Cardiac muscle cell (in vitro differentiated cells and primary cell): ENCODE data around the gene TM2D1. TPM values are rescaled to one million over a fixed set of nuclear protein-coding genes. Genes with fewer than 3 reads are reported as not detected.

Source experiments
- DNase-seq, 2 donors: peaks; one replicate each; pipeline versions ENCODE4 v3.0.0 to v3.0.0-alpha.2; 2010 to 2017; ENCODE audit warnings: low read depth in 1 of 2, low spot score in 1 of 2
- H3K27ac ChIP-seq: fragments of 200-600 bp; sonication (generic); 2 replicates; pipeline ENCODE4 v1.5.1; 2016
- H3K27me3 ChIP-seq: fragments of 200-600 bp; sonication (generic); 2 replicates; pipeline ENCODE4 v1.6.0; 2016; ENCODE audit warnings: control low read depth
- H3K36me3 ChIP-seq: fragments of 200-600 bp; sonication (generic); 2 replicates; pipeline ENCODE4 v1.5.1; 2016; ENCODE audit warnings: control low read depth
- H3K4me1 ChIP-seq: fragments of 200-600 bp; sonication (generic); 2 replicates; pipeline ENCODE4 v1.8.1; 2017; ENCODE audit warnings: low read depth, mild to moderate bottlenecking, mixed run types
- H3K4me3 ChIP-seq: fragments of 200-600 bp; sonication (generic); 2 replicates; pipeline ENCODE4 v1.5.1; 2016; ENCODE audit warnings: mild to moderate bottlenecking
- H3K9me3 ChIP-seq: fragments of 200-600 bp; sonication (generic); 2 replicates; pipeline ENCODE4 v1.5.1; 2017; ENCODE audit warnings: low read depth, mild to moderate bottlenecking, control low read depth
- polyA plus RNA-seq: library from polyadenylated mRNA; unstranded; fragments of >200 nt; fragmentation: Nextera tagmentation; extraction: Ambion mirVana; gene quantifications from 2 replicates; pipeline ENCODE4 v1.2.1, GENCODE V29; 2016
- total RNA-seq: library from RNA; depleted of rRNA; stranded (reverse); fragments of >200 nt; gene quantifications from 2 replicates; pipeline ENCODE4 v1.2.3, GENCODE V29; 2016
- TF ChIP-seq, protein P1 (sequence below): IDR thresholded peaks from 2 replicates; pipeline ENCODE4 v1.5.1; 2012; ENCODE audit warnings: low read depth, mild to moderate bottlenecking, low read length

The TM2D1 gene
- total and polyA plus RNA-seq, 2 experiments from 2014 or later: 46.4 to 97.8 TPM

DNA sequence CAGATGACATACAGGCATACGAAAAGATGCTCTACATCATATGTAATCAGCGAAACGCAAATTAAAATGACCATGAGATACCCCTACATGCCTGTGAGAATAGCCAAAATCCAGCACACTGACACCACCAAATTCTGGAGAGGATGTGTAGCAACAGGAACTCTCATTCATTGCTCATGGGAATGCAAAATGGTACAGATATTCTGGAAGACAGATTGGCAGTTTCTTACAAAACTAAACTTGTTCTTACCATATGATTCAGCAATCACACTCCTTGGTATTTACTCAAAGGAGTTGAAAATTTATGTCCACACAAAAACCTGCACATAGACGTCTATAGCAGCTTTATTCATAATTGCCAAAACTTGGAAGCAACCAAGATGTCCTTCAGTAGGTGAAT, 52.6 kb downstream of the TM2D1 start:
- TF ChIP-seq, protein P1, sequence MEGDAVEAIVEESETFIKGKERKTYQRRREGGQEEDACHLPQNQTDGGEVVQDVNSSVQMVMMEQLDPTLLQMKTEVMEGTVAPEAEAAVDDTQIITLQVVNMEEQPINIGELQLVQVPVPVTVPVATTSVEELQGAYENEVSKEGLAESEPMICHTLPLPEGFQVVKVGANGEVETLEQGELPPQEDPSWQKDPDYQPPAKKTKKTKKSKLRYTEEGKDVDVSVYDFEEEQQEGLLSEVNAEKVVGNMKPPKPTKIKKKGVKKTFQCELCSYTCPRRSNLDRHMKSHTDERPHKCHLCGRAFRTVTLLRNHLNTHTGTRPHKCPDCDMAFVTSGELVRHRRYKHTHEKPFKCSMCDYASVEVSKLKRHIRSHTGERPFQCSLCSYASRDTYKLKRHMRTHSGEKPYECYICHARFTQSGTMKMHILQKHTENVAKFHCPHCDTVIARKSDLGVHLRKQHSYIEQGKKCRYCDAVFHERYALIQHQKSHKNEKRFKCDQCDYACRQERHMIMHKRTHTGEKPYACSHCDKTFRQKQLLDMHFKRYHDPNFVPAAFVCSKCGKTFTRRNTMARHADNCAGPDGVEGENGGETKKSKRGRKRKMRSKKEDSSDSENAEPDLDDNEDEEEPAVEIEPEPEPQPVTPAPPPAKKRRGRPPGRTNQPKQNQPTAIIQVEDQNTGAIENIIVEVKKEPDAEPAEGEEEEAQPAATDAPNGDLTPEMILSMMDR: no peak
- Histone ChIP-seq H3K9me3 (no peaks in the 10 kb centered on the region), H3K27me3 (no peaks in the 10 kb centered on the region), H3K4me1 (no peaks in the 10 kb centered on the region), H3K27ac (no peak overlapping the region), H3K4me3 (no peak overlapping the region), H3K36me3 (no peaks in the 10 kb centered on the region)
- DNase-seq: no peak

DNA sequence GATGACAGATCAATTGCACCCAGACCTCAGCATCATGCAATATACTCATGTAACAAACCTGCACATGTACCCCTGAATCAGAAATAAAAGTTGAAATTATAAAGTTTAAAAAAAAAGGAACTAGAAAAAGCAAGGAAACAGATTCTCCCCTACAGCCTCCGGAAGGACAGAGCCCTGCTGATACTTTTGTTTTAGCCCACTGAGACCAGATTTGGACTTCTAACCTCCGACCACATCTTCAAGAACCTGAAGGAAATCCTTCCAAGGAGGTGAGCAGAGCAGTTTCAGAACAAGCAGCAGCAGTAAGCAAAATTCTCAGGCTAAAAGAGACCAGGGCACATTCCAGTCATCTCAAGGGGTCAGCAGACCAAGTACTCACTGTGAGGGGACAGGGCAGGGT, 54.5 kb downstream of the TM2D1 start:
- Histone ChIP-seq H3K27ac (no peak overlapping the region), H3K36me3 (no peaks in the 10 kb centered on the region), H3K9me3 (no peaks in the 10 kb centered on the region), H3K4me1 (no peaks in the 10 kb centered on the region), H3K4me3 (no peak overlapping the region), H3K27me3 (no peaks in the 10 kb centered on the region)
- TF ChIP-seq, protein P1: no peak
- no peak for DNase-seq

DNA sequence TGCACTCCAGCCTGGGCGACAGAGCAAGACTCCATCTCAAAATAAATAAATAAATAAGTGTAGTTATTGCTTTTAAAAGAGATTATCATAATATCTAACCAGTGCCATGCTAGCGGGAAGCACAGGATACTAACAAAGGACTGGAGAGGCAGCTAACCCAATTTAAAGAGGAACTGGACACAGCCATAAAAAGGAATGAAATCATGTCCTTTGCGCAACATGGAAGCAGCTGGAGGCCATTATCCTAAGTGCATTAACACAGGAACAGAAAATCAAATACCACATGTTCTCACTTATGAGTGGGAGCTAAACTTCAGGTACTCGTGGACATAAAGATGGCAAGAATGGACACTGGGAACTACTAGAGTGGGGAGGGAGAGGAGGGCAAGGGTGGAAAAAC, 54.9 kb downstream of the TM2D1 start:
- TF ChIP-seq, protein P1: no peak
- H3K4me3 ChIP-seq: no peak overlapping the region
- no peaks in the 10 kb centered on the region for H3K27me3 ChIP-seq
- H3K4me1 ChIP-seq: no peaks in the 10 kb centered on the region
- H3K27ac ChIP-seq: no peak overlapping the region
- no peaks in the 10 kb centered on the region for H3K36me3 ChIP-seq
- H3K9me3 ChIP-seq: no peaks in the 10 kb centered on the region
- DNase-seq: no peak

DNA sequence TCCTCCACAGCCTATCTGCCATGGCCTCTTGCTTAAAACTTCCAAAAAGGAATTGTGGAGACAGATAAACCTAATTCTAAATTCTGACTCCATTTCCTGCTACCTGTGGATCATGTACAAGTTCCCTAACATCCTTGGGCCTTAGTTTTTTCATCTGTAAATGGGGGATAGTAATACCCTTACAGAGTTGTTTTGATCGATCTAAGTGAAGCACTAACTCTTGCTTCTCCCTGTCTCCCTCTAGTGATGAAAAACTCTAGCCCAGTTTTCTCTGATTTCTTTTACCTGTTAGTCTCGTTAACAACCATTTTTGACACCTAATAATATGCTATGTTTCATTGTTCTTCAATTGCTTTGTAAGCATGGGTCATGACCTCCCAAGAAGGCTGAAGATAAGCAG, 65.9 kb downstream of the TM2D1 start:
- Histone ChIP-seq H3K36me3 (no peaks in the 10 kb centered on the region), H3K27me3 (no peaks in the 10 kb centered on the region)

DNA sequence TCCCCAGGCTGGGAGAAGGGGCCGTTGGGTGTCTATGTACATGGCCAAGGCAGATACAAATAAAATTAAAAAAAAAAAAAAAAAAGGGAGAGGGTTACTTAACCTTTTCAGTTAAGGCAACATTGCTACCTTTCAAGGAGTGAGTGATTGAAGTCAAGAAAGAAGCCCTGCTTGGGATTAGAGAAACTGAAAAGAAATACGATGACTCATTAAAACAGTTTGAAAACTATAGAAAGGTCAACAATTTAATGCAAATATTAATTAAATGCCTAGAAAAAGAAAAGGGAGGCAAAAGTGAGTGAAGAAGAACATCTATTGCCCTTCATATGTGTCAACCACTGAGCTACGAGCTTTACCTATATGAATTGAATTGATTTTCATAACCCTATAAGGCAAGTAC, 69.5 kb downstream of the TM2D1 start:
- H3K4me3 ChIP-seq: no peak overlapping the region
- H3K27me3 ChIP-seq: no peaks in the 10 kb centered on the region
- TF ChIP-seq, protein P1: no peak
- no peaks in the 10 kb centered on the region for H3K36me3 ChIP-seq
- H3K9me3 ChIP-seq: no peaks in the 10 kb centered on the region
- peaks cover 3% of the 10 kb centered on the region for H3K4me1 ChIP-seq
- DNase-seq: no peak
- H3K27ac ChIP-seq: no peak overlapping the region

More for the DNA sequence above, 65.9 kb downstream of the TM2D1 start:
- no peak for DNase-seq
- no peak overlapping the region for H3K27ac ChIP-seq
- peaks cover 3% of the 10 kb centered on the region for H3K4me1 ChIP-seq
- H3K9me3 ChIP-seq: no peaks in the 10 kb centered on the region
- no peak overlapping the region for H3K4me3 ChIP-seq
- TF ChIP-seq, protein P1: no peak

DNA sequence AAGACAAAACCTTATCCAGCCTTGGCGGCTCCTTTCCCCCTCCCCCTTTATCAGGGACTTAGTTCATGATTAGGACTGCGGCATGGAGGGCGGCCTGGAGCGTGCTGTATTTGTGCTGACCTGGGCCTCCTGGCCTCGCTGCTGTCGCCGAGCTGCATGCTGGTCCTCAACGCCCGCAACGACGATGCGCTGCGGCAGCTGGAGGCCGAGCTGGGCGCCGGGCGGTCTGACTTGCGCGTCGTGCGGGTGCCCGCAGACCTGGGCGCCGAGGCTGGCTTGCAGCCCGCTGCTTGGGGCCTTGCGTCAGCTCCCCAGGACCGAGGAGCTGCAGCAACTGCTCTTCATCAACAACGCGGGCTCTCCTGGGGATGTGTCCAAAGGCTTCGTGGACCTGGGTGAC, 70.9 kb downstream of the TM2D1 start:
- Histone ChIP-seq H3K4me1 (no peaks in the 10 kb centered on the region), H3K27me3 (no peaks in the 10 kb centered on the region), H3K4me3 (no peak overlapping the region), H3K27ac (no peak overlapping the region), H3K9me3 (no peaks in the 10 kb centered on the region), H3K36me3 (no peaks in the 10 kb centered on the region)
- TF ChIP-seq, protein P1: no peak
- DNase-seq: no peak
